MM.1S (cell line): Measurements from ENCODE around the gene ADAMTS17.

ENCODE experiments used
- CTCF ChIP-seq: fragments of 300-600 bp; sonication (generic); IDR thresholded peaks from 2 replicates; pipeline ENCODE4 v1.5.1; 2016; ENCODE audit warnings: antibody characterized with exemption, low read length, mixed read lengths
- EZH2 ChIP-seq: fragments of 300-600 bp; sonication (generic); optimal IDR thresholded peaks from 2 replicates; pipeline ENCODE3; 2017; ENCODE audit warnings: low read depth, mild to moderate bottlenecking, antibody characterized with exemption, low read length, mixed read lengths
- EZH2phosphoT487 ChIP-seq: fragments of 300-600 bp; sonication (generic); IDR thresholded peaks from 2 replicates; pipeline ENCODE4 v1.6.1; 2018; ENCODE audit warnings: antibody characterized with exemption, low read length

DNA sequence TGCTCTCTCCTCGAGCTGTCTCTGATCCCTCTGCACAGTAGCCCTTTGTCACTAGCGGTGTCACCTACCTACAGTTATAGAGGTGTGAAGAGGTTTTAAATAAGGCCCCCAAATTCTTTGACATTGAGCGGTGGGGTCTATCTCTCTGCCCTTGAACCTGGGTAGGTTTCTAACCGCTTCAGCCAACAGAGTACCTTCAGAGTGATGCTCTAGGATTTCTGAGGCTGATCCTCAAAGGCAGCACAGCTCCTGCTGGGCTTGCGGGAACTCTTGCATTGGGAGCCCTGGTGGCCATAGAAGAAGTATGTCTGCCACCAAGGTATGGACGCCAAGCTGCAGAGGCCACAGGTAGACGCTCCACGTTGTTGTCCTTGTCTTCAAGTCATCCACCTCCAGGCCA is 35.7 kb downstream of the ADAMTS17 start:
- TF ChIP-seq CTCF (no peak), EZH2 (no peak), EZH2phosphoT487 (no peak)
